GM12891 (cell line): ENCODE results near the gene ZC3H14.

ENCODE experiments used
- POLR2A ChIP-seq: IDR thresholded peaks from 2 replicates; pipeline ENCODE4 v1.6.1; 2011; ENCODE audit warnings: low read depth, low read length, control low read depth
- POLR2AphosphoS5 ChIP-seq: IDR thresholded peaks from 2 replicates; pipeline ENCODE4 v1.6.1; 2011; ENCODE audit warnings: low read depth, low read length, control low read depth
- POU2F2 ChIP-seq: IDR thresholded peaks from 2 replicates; pipeline ENCODE4 v1.6.1; 2011; ENCODE audit warnings: low read depth, mild to moderate bottlenecking, control low read depth, low read length, moderate library complexity
- SPI1 ChIP-seq: IDR thresholded peaks from 2 replicates; pipeline ENCODE4 v1.6.1; 2011; ENCODE audit warnings: low read depth, low read length, control low read depth

GRCh38 chr14:88598097-88598675, 35.3 kb downstream of the ZC3H14 start:
- TF ChIP-seq POLR2A: no peak
- no peak for TF ChIP-seq POU2F2
- TF ChIP-seq POLR2AphosphoS5: no peak
- TF ChIP-seq SPI1: no peak
